GM19452 (cell line): ENCODE data around the gene ARHGAP28.
"Not testable (repeated sequence)": the region's sequence is repeated elsewhere in the genome, so short reads cannot be mapped to it uniquely, and the experiment has no call there.

Experiments used
- ATAC-seq: cut with Tn5 transposase; IDR thresholded peaks from one replicate; pipeline ENCODE4 v1.9.1; 2021; ENCODE audit not compliant: unreplicated experiment

ARHGAP28 gene

DNA sequence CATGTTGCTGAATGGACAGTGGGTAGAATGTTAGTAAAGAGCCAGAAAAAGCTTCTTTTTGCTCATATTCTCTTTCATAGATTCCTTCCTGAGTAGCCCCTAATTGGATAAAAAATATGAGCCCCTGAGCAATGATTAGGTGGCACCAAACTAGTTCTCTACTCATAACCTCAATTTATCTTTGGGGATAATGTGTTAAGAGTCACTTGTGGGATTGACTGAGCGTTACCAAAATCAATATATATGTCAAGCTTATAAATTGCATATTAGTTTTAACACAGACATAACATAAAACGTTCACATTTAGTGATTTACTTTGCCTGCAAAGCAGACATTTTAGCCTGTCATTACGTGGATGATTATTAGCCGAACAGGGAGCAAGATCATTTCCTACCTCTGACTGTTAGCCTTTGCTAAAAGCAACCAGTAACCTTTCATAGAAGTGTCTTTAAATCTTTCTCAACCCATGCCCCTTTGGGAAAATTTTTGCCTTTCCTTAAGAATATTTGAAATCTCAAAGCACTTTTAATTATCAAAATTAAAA lies 85.4 kb downstream of the ARHGAP28 start:
- no peak for ATAC-seq

DNA sequence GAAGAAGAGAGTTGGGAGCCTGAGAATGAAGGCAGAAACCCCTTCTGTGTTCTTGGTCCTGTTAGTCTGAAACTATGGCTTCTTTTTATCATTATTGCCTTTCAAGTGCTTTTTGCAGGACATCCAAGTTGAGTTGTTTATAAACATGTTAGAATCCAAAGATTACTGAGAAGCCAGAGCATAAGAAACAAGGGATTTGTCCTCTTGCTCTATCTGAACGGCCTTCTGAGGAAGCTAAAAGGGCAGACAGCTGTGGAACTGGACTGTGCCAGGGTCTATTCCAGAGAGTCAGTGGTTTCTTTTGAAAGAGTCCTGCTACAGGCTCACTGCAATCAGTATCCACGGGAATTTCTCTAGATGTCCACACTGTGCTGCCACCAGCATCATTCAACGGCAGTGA lies 86.6 kb downstream of the ARHGAP28 start:
- ATAC-seq: no peak

DNA sequence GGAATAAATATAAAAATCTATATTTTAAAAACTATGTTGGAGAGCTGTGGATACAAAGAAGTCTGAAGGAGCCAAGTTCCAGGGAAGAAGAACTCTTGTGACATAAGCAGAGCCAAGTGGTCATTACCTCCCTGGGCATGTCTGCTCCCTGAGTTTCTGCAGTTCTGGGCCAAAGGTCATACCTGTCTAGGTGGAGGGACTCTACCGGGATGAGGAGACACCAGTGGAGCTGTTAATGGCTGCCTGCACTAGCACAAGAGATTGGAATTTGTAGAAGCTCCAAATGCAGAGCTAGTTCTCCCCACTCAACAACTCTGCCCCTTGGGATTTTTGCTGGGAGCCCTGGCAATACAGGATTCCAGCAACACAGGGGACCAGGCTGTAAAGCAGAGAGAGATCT lies 89.8 kb downstream of the ARHGAP28 start:
- ATAC-seq: no peak

DNA sequence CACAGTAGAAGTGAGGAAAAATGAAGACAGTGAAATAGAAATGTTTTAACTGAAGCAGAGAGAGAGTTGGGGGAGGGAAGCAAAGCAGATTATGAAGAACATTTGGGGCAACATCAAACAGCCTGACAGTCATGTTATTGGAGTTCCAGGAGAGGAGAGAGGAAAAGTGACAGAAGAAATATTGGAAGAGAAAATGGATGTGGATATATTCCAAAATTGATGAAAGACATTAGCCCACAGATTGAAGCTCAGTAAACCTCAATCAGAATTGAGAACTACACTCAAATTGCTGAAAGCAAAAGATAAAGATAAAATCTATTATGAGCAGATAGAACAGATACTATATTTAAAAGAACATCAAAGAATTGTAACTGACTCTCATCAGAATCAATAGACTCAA lies 90.8 kb downstream of the ARHGAP28 start:
- ATAC-seq: no peak

DNA sequence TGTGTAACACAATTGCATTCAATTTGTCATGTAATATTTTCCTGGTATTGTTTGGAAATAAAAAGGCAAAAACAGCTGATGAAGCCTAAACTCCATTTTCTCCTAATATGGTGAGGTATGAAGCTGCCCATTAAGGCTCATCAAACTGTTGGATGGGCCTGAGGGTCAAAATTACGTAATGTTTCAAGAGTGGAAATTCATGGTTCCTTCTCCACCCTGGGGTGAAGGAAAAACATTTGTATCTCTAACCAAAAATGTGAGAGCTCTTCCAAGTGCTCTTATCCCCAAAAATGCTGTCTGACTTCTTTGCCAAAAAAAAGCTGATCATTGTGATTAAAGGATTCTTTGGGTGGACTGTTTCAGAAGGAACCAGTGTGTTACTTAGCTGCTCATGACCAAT lies 91.8 kb downstream of the ARHGAP28 start:
- ATAC-seq: no peak

DNA sequence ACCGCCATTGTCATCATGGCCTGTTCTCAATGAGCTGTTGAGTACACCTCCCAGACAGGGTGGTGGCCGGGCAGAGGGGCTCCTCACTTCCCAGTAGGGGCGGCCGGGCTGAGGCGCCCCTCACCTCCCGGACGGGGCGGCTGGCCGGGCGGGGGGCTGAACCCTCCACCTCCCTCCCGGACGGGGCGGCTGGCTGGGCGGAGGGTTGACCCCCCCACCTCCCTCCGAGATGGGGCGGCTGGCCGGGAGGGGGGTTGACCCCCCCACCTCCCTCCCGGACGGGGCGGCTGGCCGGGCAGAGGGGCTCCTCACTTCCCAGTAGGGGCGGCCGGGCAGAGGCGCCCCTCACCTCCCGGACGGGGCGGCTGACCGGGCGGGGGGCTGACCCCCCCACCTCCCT lies 97.6 kb downstream of the ARHGAP28 start:
- not testable (repeated sequence) for ATAC-seq

DNA sequence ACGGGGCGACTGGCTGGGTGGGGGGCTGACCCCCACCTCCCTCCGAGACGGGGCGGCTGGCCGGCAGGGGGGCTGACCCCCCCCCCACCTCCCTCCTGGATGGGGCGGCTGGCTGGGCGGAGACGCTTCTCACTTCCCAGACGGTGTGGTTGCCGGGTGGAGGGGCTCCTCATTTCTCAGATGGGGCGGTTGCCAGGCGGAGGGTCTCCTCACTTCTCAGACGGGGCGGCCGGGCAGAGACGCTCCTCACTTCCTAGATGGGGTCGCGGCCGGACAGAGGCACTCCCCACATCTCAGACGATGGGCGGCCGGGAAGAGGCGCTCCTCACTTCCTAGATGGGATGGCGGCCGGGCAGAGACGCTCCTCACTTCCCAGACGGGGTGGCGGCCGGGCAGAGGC lies 98.0 kb downstream of the ARHGAP28 start:
- ATAC-seq: not testable (repeated sequence)

DNA sequence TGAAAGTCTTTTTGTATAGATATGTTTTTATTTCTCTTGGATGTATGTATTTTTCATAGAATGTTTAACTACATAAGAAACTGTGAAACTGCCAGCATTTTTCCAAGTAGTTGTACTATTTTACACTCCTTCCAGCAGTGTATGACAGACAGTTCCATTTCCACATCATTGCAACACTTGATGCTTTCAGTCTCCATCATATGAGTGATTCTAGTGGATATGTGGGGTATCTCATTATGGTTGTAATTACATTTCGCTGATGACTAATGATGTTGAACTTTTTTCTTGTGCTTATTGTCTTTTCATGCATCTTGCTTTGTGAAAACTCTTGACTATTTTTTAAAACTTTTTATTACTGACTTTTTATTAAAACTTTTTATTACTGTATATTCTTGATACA lies 101.4 kb downstream of the ARHGAP28 start:
- no peak for ATAC-seq

DNA sequence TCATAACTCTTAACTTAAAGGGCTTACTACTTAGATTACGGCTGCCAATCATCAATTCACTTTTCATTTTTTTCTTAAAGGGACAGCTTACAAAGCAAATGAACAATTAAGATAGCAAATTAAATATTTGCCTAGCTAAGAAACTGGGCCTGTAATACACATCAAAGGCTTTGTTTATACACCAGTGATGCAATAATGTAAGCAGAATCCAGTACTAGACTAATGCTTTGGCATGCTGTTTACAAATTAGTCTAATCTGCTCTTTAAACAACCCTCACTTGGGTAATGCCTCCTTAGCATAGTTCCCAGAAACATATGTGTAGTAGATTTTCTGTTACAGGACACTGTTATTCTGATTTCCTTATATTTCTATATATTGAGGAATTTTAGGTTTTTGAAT lies 105.8 kb downstream of the ARHGAP28 start:
- no peak for ATAC-seq

DNA sequence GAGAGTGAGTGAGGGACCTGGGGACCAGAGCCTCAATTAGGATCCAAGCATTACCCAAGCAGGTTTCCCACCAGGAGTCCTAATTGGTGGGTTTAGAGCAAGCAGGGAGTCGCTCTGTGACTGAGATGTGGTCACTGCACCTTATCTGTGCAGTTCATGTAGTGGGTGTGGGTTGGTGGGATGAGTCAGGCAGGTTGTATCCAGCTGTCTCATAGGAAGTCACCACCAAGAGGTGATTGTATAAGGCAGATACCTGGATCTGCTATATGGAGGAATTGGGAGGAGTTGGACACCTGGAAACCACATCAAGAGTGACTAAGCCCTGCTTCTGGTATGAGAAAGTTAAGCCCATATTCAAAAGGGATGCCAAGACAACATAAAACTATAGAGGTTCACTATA lies 106.8 kb downstream of the ARHGAP28 start:
- ATAC-seq: no peak

DNA sequence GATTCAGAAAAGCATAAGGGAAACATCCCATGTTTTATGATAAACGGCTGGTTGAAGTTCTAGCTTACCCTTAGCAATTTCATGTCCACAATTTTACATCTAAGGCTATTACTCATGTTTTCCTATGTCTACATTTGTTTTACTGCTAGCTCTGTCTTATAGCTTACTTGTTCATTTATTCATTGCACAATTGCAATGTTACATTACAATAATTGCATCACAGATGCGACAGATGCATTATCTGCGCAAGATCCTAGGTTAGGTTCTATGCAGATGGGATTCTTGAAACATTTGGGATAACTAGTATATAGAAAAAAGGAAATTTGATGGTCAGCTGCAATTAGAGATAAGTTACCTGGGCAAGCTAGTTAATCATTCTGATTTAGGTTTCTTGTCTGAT lies 108.4 kb downstream of the ARHGAP28 start:
- ATAC-seq: no peak

DNA sequence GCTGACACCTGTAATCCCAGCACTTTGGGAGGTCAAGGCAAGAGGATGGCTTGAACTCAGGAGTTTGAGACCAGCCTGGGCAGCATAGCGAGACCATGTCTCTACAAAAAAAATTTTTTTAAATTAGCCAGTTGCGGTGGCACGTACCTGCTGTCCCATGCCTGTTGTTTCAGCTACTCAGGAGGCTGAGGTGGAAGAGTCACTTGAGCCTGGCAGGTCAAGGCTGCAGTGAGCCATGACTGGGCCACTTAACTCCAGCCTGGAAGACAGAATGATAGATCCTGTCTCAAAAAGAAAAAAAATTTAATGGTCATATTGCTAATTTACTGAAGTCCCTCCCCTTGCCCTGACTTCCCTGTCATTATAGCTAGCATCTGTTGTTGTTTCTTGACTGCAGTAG lies 112.6 kb downstream of the ARHGAP28 start:
- ATAC-seq: no peak

DNA sequence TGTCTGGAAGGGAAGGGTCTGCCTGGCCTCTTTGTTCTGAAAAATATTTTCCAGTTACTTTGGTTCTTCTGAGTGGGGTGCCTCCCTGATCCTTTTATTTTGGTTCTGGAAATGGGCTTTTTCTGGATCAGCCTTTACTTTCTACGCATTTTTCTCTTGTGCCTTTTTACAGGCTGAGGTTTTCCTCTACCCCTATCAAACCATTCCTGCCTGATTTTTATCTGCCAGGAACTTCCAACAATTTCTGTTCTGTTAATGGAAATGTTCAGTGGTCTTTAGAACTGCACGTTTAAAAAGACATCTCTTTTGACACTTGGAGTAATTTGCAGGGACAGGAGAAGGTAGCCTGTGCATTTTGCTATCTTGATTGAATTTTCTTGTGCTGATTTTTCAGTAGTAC lies 113.8 kb downstream of the ARHGAP28 start:
- no peak for ATAC-seq

DNA sequence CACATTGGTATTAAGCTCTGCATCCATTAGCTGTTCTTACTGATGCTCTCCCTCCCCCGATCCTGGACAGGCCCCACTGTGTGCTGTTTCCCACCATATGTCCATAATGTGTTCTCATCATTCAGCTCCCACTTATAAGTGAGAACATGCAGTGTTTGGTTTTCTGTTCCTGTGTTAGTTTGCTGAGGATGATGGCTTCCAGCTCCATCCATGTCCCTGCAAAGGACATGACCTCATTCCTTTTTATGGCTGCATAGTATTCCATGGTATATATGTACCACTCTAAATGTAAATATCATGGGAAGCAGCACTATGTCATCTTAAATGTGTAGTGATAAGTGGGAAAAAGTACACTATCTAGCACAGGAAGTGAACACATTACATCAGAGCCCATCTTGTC lies 116.0 kb downstream of the ARHGAP28 start:
- ATAC-seq: not testable (repeated sequence)

DNA sequence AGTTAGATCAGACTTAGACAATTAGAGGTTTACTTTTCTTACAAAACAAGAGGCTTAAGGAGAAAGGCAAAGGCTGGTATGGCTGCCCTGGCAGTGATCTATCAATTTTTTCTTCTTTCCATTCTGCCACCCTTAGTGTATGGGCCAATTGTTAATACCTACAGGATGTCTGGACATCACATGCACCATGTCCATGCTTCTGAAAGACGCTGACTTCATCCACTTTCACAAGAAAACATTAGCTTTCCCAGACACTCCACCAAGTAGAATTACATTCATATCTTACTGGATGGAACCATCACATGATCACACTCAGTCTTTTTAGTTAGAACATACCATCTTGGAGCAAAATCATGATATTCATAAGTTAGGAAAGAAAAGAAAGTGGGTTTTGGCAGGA lies 120.9 kb downstream of the ARHGAP28 start:
- ATAC-seq: no peak

DNA sequence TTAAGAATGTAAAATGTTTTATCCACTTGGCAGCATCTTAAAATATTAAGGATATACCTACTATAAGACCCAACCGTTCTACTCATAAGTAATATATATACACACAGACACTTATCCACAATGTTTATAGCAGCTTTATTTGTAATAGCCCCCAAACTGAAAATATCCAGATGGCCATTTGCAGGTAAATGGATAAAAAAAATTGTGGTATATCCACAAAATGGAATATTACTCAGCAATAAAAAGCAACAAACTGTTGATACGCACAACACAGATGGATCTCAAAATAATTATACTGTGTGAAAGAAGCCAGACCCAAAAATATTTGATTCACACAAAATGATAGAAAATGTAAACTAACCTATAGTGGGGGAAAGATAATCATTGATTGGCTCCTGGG lies 122.0 kb downstream of the ARHGAP28 start:
- ATAC-seq: no peak

DNA sequence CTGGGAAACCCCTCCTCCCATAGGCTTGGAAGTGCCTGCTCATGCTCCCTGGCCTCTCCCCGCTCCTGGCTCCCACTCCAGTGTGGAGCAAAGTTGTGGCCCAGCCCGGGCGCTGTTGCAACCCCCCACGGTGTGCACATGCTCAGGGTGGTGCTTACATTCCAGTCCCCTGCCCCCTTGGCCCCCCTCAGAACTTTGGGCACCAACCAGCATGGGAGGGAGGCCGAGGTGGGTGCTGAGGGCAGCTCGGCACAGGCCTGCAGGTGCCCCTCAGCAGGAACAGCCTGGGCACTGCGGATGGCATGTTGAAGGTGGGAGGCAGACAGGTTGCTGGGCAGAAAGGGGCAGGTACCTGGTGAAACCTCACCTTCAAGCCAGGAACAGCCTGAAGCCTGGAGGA lies 125.3 kb downstream of the ARHGAP28 start:
- ATAC-seq: no peak

DNA sequence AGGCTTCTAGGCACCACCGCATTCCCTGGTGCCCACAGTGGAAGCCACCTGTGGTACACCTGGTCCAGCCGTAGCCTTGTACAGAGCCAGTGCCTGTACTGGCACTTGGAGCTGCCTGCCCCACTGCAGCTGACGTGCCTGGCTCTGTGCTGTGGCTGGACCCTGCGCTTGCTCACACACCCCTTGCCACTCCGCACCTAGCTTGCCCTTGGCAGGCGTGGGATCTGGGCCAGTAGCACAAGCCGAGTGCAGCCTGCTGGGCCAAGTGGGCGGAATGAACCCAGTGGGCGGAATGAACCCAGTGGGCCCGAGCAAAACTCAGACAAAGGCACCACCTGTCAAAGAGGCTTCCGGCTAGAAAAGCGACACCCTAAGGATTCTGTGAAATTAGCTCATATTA lies 126.3 kb downstream of the ARHGAP28 start:
- ATAC-seq: no peak

DNA sequence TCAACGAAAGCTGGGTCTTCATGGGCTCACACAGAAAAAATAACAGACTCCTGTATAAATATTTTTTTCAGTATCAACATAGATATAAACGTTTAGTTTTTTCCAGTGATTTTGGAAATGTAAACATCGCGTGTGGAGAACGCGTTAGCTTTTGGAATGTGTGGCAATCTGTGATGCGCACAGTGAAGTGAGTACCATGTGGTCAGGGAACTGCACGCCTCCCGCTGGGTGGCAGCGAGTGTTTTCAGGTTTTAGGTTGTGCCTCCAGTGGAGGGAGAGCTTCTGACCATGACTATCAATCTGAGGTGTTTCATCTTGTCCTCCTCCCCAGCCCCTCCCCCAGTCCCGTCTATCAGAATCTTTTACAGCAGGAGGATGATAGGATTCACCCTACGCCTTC lies 127.8 kb downstream of the ARHGAP28 start:
- no peak for ATAC-seq

DNA sequence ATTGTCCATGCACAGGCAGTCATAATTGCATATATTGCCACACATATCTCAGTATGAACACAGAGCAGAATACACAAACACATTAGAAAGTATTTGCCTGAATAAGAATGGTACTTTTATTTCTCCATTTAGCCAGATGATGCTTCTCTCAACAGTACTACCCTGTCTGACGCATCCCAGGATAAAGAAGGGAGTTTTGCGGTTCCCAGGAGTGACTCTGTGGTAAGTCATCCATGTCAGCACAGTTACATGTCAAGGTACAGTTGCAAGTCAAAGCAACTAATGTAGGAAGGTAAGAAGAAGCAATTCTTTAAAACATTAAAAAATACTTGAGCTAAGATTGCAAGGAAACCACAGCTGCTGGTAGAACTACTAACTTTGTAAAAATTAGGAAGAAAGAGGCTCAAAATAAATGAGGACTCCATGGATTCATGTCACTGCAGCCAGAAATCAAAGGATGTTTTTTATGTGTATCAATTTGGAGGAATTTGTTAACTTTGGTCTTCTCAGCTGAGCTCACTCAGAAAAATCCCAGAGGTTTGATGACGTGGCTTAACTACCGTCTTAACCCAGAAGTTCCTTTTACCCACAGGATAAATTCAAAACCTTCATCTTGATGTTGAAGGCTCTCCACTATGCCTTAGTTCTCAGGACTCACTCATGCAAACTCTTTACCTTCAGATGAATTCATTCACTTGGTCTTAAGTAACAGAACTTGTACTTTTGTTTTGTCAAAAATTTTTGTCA lies 130.3 kb downstream of the ARHGAP28 start:
- ATAC-seq: no peak

DNA sequence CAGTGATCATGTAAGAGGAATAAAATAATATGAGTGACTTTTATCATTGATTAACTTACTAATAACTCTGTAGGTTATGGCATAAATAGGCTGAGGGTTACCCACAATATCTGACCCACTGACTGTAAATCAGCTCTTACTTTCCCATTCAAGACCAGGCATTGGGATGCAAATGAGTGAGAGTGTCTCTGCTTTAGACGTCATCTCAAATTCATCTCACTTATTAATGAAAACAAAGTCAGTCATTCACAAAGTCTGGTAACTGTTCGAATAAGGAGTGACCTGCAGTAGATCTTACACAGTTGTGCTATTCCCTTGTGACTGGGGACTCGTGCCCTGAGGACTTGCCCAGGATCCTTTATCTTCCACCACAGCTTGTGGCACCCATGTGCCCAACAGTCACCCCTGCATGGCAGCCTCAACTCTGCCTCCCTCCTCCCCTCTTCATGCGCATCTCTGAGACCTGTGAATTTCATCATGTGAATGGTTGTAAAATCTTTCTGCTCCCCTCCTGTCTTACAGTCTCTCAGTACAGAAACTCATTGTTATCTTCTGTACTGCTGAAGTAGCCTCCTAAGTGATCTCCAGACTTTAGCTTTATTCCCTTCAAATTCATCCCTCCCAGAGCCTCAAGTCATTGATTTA lies 131.4 kb downstream of the ARHGAP28 start:
- no peak for ATAC-seq

DNA sequence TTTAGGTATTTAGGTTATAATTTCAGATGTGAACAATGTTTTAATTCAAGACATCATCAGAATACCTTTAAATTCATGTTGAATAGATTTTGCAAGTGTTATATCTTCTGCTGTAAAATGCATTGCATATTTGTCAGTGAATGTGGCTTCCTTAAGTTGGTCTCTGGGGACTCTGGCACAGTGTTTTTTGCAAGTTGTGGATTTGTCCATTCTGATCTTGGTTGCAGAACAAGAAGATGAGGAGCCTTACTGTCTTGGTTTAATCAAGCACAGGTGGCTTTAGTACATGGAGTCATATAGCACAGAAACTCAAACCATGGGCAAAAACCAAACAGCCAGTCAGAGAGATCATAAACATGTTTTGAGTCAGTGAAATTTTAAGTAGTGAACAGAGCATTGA lies 135.7 kb downstream of the ARHGAP28 start:
- no peak for ATAC-seq
